ENCODE data around the gene PARD3.

- TF ChIP-seq, protein P1, sequence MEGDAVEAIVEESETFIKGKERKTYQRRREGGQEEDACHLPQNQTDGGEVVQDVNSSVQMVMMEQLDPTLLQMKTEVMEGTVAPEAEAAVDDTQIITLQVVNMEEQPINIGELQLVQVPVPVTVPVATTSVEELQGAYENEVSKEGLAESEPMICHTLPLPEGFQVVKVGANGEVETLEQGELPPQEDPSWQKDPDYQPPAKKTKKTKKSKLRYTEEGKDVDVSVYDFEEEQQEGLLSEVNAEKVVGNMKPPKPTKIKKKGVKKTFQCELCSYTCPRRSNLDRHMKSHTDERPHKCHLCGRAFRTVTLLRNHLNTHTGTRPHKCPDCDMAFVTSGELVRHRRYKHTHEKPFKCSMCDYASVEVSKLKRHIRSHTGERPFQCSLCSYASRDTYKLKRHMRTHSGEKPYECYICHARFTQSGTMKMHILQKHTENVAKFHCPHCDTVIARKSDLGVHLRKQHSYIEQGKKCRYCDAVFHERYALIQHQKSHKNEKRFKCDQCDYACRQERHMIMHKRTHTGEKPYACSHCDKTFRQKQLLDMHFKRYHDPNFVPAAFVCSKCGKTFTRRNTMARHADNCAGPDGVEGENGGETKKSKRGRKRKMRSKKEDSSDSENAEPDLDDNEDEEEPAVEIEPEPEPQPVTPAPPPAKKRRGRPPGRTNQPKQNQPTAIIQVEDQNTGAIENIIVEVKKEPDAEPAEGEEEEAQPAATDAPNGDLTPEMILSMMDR (conservative IDR thresholded peaks at IDR 0.05; ENCODE audit: low read depth, low read length), result no peak
- TF ChIP-seq EZH2 (IDR thresholded peaks at IDR 0.05; ENCODE audit: low read length, unreplicated experiment) (no peak), EZH2phosphoT487 (IDR thresholded peaks at IDR 0.05; ENCODE audit: borderline replicate concordance, low read length) (no peak)
Observed at GRCh38 chr10:34613491-34613890, 201.6 kb downstream of the PARD3 start.
